ENCODE measurements around the gene CACNA1C. TPM values are rescaled to one million over a fixed set of nuclear protein-coding genes. Genes with fewer than 3 reads are reported as not detected.

CACNA1C gene
- polyA plus RNA-seq, 1 of the 3 experiments (the other 2 are of a cell fraction) = 1.5 TPM

- no peak for DNase-seq
- ChIA-PET POLR2A (no interaction called here), CTCF (no interaction called here)
- Histone ChIP-seq H3K36me3 (replicated peaks in 1 of 2; ENCODE audit: control insufficient read depth in 1 of 2, insufficient read depth in 2 of 2, low read length in 1 of 2) (no peaks in the 10 kb centered on the region), H3K4me2 (no peak overlapping the region), H4K20me1 (ENCODE audit: insufficient read depth) (no peaks in the 10 kb centered on the region), H3K9me2 (no peaks in the 10 kb centered on the region), H3F3A (replicated peaks; ENCODE audit: insufficient read depth) (no peaks in the 10 kb centered on the region), H3K9ac (no peak overlapping the region), H3K27me3 (ENCODE audit: insufficient read depth) (no peaks in the 10 kb centered on the region), H2AFZ (ENCODE audit: low read depth) (no peak overlapping the region), H3K4me3 (ENCODE audit: low read depth in 2 of 2, low read length in 1 of 2) (no peak overlapping the region), H3K4me1 (ENCODE audit: control insufficient read depth in 1 of 2, insufficient read depth in 2 of 2, low read depth in 1 of 2, low read length in 1 of 2) (peaks cover 0 to 33% of the 10 kb centered on the region in 2 experiments; a peak in 3 of 4 replicates), H3K79me2 (ENCODE audit: insufficient read depth) (no peaks in the 10 kb centered on the region), H3K27ac (ENCODE audit: low read depth in 2 of 2, low read length in 1 of 2) (no peak overlapping the region), H3K9me3 (peaks cover 3% of the 10 kb centered on the region; the same call in 1 of the 2 replicates)
- WGBS (ENCODE audit: low lambda C conversion rate) = 84% methylated on average over 15 of the region's 21 CpGs
- no peak for TF ChIP-seq FOXJ3 (CRISPR knock-in tag; IDR thresholded peaks at IDR 0.05)
- no peak for TF ChIP-seq SMC3 (IDR thresholded peaks at IDR 0.05; ENCODE audit: low read depth, low read length)
- TF ChIP-seq ELF1 (IDR thresholded peaks at IDR 0.05) = no peak
- TF ChIP-seq NRF1 (IDR thresholded peaks at IDR 0.05; ENCODE audit: low read depth, low read length) = no peak
- no peak for TF ChIP-seq RCOR1 (IDR thresholded peaks at IDR 0.05; ENCODE audit: low read length)
- no peak for TF ChIP-seq FOSL2 (IDR thresholded peaks at IDR 0.05; ENCODE audit: borderline replicate concordance, low read depth)
- no peak for TF ChIP-seq PBX3 (IDR thresholded peaks at IDR 0.05)
- TF ChIP-seq USF1 (IDR thresholded peaks at IDR 0.05; ENCODE audit: borderline replicate concordance, low read depth) = no peak
- no peak for TF ChIP-seq GABPA (IDR thresholded peaks at IDR 0.05; ENCODE audit: low read depth)
- TF ChIP-seq USF2 (IDR thresholded peaks at IDR 0.05; ENCODE audit: borderline replicate concordance, low read depth, low read length) = no peak
- TF ChIP-seq RXRA (IDR thresholded peaks at IDR 0.05; ENCODE audit: borderline replicate concordance, low read depth) = no peak
- TF ChIP-seq FOXM1 (IDR thresholded peaks at IDR 0.05; ENCODE audit: low read depth) = no peak
- TF ChIP-seq GATA2 (CRISPR knock-in tag; IDR thresholded peaks at IDR 0.05) = no peak
- no peak for TF ChIP-seq REST (IDR thresholded peaks at IDR 0.05; ENCODE audit: low read depth, low read length)
- TF ChIP-seq IRF3 (IDR thresholded peaks at IDR 0.05; ENCODE audit: low read depth, low read length) = no peak
- no peak for TF ChIP-seq EP300 (IDR thresholded peaks at IDR 0.05; ENCODE audit: borderline replicate concordance in 1 of 2, low read depth in 1 of 2, low read length in 1 of 2)
- no peak for TF ChIP-seq MXI1 (IDR thresholded peaks at IDR 0.05; ENCODE audit: low read depth, low read length)
- no peak for TF ChIP-seq TEAD4 (IDR thresholded peaks at IDR 0.05; ENCODE audit: borderline replicate concordance, insufficient read depth)
- TF ChIP-seq RFX5 (IDR thresholded peaks at IDR 0.05; ENCODE audit: low read length) = no peak
These were observed 250.2 kb downstream of the CACNA1C start for GRCh38 chr12:2302711-2303580.
